ENCODE data around the gene LINC01488. TPM values are rescaled to one million over a fixed set of nuclear protein-coding genes. Genes with fewer than 3 reads are reported as not detected.

Gene LINC01488
- total and polyA plus RNA-seq, 10 of the 15 experiments (the other 5 are each of a cell fraction or from before 2014, with no cell fraction given) = not detected

- in situ Hi-C loops (cut with MboI) (no loop called here), intact Hi-C loops (cut with micrococcal nuclease; ENCODE audit: unreplicated experiment) (loop anchor here (5.0 kb wide), 1 partner anchor 146 kb away; no protein-coding TSS in a partner anchor)
- Histone ChIP-seq H3K27me3 (replicated peaks in 1 of 2; ENCODE audit: control insufficient read depth in 2 of 2, insufficient read depth in 2 of 2, low read length in 1 of 2) (no peaks in the 10 kb centered on the region; a peak in 1 of 4 replicates), H3K79me2 (ENCODE audit: control insufficient read depth, insufficient read depth, low read length) (no peaks in the 10 kb centered on the region), H3K9ac (ENCODE audit: control insufficient read depth, insufficient read depth, low read length) (peak overlapping the region; percentile 35; the same call in 1 of the 2 replicates), H3K27ac (ENCODE audit: control insufficient read depth, insufficient read depth) (peak overlapping the region; percentile 47), H3K4me1 (ENCODE audit: control insufficient read depth, insufficient read depth, low read length) (peaks cover 28% of the 10 kb centered on the region), H3K9me3 (replicated peaks; ENCODE audit: control insufficient read depth, insufficient read depth, low read length) (no peaks in the 10 kb centered on the region), H3K36me3 (ENCODE audit: control insufficient read depth in 2 of 2, insufficient read depth in 2 of 2, low read length in 1 of 2) (no peaks in the 10 kb centered on the region), H3K4me2 (ENCODE audit: control insufficient read depth, insufficient read depth) (peak overlapping the region; percentile 89), H4K20me1 (ENCODE audit: control insufficient read depth, insufficient read depth) (no peaks in the 10 kb centered on the region), H2AFZ (ENCODE audit: control insufficient read depth, low read depth, low read length) (peak overlapping the region; percentile 79), H3K4me3 (no peak overlapping the region)
- CTCF ChIA-PET = interaction anchor here (0.8 kb wide), 1 partner anchor 232 kb away, joined by 3 read pairs; no protein-coding TSS in a partner anchor
- POLR2A ChIA-PET = no interaction called here
- DNase-seq (ENCODE audit: low read depth, low spot score) (peak; percentile 46), ATAC-seq (peak; percentile 98), FAIRE-seq (peak; percentile 56)
- BruUV-seq (replicated peaks) = no TSS peak
- RAD21 ChIA-PET (ENCODE audit: unreplicated experiment) = interaction anchor here (1.0 to 2.5 kb wide), 2 partner anchors 146 to 199 kb away, joined by 3 to 12 read pairs; no protein-coding TSS in a partner anchor
- WGBS (ENCODE audit: insufficient coverage, insufficient replicate concordance, low lambda C conversion rate, missing lambda C conversion rate) = 3% methylated on average over 42 of the region's 48 CpGs
- SMC1A ChIA-PET (ENCODE audit: uncharacterized antibody, unreplicated experiment) = interaction anchor here (0.9 to 2.1 kb wide), 2 partner anchors 146 to 151 kb away, joined by 4 to 12 read pairs; no protein-coding TSS in a partner anchor
- peak; percentile 57; the same call in 1 of the 2 replicates for TF ChIP-seq PAX5 (IDR thresholded peaks at IDR 0.05; ENCODE audit: borderline replicate concordance, low read depth, low read length)
- TF ChIP-seq ZNF217 (IDR thresholded peaks at IDR 0.05) = no peak
- no peak for TF ChIP-seq ZNF274 (IDR thresholded peaks at IDR 0.05; ENCODE audit: insufficient read depth, insufficient read length)
- no peak for TF ChIP-seq RAD21 (IDR thresholded peaks at IDR 0.05; ENCODE audit: insufficient read depth, low read depth, low read length)
- TF ChIP-seq NBN (IDR thresholded peaks at IDR 0.05) = peak; percentile 66; the same call in 1 of the 2 replicates
- TF ChIP-seq FOXK2 (IDR thresholded peaks at IDR 0.05) = no peak
- peak; percentile 12 to 49; a peak in 2 of 4 replicates for TF ChIP-seq BHLHE40 (IDR thresholded peaks at IDR 0.05; ENCODE audit: borderline replicate concordance in 1 of 2, low read depth in 2 of 2, low read length in 1 of 2)
- TF ChIP-seq RELB (IDR thresholded peaks at IDR 0.05; ENCODE audit: low read depth) = peak; percentile 34; the same call in 1 of the 2 replicates
- TF ChIP-seq ATF2 (IDR thresholded peaks at IDR 0.05; ENCODE audit: low read length) = peak; percentile 76
- peak; percentile 84 for TF ChIP-seq ATF7 (IDR thresholded peaks at IDR 0.05; ENCODE audit: low read depth)
- TF ChIP-seq RCOR1 (conservative IDR thresholded peaks at IDR 0.05; ENCODE audit: low read depth, low read length) = 0 out of 2 replicates have a peak, but pooled peaks have one; percentile 52
- TF ChIP-seq IKZF1 (conservative IDR thresholded peaks at IDR 0.05) = peak; percentile 89
- no peak; the same call in 1 of the 2 replicates for TF ChIP-seq CBFB (IDR thresholded peaks at IDR 0.05; ENCODE audit: low read depth)
- no peak for TF ChIP-seq TAF1 (IDR thresholded peaks at IDR 0.05; ENCODE audit: borderline replicate concordance, low read depth, low read length)
- TF ChIP-seq CREB1 (IDR thresholded peaks at IDR 0.05; ENCODE audit: low read depth) = peak; percentile 40; the same call in 1 of the 2 replicates
- TF ChIP-seq MYC (IDR thresholded peaks at IDR 0.05; ENCODE audit: insufficient read depth, insufficient read length, insufficient replicate concordance, low read length, severe bottlenecking) = no peak
- no peak for TF ChIP-seq MEF2A (IDR thresholded peaks at IDR 0.05; ENCODE audit: insufficient read depth, low read depth, low read length)
- TF ChIP-seq SP1 (IDR thresholded peaks at IDR 0.05; ENCODE audit: low read depth, low read length) = peak; percentile 28
- TF ChIP-seq EED (IDR thresholded peaks at IDR 0.05; ENCODE audit: low read depth) = peak; percentile 89
- no peak for TF ChIP-seq MTA2 (IDR thresholded peaks at IDR 0.05; ENCODE audit: low read depth)
- peak; percentile 94 for TF ChIP-seq DPF2 (IDR thresholded peaks at IDR 0.05)
- peak; percentile 43 to 77; a peak in 1 of 4 replicates for TF ChIP-seq EP300 (IDR thresholded peaks at IDR 0.05; ENCODE audit: borderline replicate concordance in 1 of 2, control insufficient read depth in 1 of 2, low read depth in 2 of 2, low read length in 2 of 2)
These were observed 38.1 kb upstream of the LINC01488 start for GRCh38 chr11:69443138-69443967.
